ENCODE measurements around the gene CAPZB.
"Not testable (repeated sequence)": the region's sequence is repeated elsewhere in the genome, so short reads cannot be mapped to it uniquely, and the experiment has no call there.

CAPZB gene

GRCh38 chr1:19525607-19526545 lies 40.5 kb upstream of the CAPZB start:
- no peak overlapping the region for H3K4me3 ChIP-seq (replicated peaks in 1 of 2; ENCODE audit: low read depth in 2 of 2, low read length in 2 of 2)
- peak in 1 of 2 donors; percentile 25 for DNase-seq (ENCODE audit: low read depth in 2 of 2)
- TF ChIP-seq, protein P1, sequence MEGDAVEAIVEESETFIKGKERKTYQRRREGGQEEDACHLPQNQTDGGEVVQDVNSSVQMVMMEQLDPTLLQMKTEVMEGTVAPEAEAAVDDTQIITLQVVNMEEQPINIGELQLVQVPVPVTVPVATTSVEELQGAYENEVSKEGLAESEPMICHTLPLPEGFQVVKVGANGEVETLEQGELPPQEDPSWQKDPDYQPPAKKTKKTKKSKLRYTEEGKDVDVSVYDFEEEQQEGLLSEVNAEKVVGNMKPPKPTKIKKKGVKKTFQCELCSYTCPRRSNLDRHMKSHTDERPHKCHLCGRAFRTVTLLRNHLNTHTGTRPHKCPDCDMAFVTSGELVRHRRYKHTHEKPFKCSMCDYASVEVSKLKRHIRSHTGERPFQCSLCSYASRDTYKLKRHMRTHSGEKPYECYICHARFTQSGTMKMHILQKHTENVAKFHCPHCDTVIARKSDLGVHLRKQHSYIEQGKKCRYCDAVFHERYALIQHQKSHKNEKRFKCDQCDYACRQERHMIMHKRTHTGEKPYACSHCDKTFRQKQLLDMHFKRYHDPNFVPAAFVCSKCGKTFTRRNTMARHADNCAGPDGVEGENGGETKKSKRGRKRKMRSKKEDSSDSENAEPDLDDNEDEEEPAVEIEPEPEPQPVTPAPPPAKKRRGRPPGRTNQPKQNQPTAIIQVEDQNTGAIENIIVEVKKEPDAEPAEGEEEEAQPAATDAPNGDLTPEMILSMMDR (IDR thresholded peaks at IDR 0.05; ENCODE audit: low read depth, low read length) = no peak

DNA sequence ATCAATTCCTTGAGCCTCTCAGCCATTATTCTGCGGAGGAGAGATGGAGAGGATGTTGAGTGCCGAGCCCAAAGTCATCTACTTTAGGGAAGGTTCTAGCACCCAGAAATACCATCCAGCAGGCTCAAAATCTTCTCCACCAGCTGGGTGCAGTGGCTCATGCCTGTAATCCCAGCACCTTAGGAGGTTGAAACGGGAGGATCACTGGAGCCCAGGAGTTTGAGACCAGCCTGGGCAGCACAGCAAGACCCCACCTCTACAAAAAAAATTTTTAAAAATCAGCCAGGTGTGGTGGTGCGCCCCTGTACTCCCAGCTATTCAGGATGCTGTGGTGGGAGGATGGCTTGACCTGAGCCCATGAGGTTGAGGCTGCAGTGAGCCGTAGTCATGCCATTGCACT lies 39.5 kb upstream of the CAPZB start:
- no peak for DNase-seq (ENCODE audit: low read depth in 2 of 2)
- H3K4me3 ChIP-seq (replicated peaks in 1 of 2; ENCODE audit: low read depth in 2 of 2, low read length in 2 of 2) = no peak overlapping the region
- TF ChIP-seq, protein P1 (IDR thresholded peaks at IDR 0.05; ENCODE audit: low read depth, low read length) = no peak

GRCh38 chr1:19522570-19522969 lies 37.2 kb upstream of the CAPZB start:
- DNase-seq (ENCODE audit: low read depth in 2 of 2); H3K4me3 ChIP-seq (replicated peaks in 1 of 2; ENCODE audit: low read depth in 2 of 2, low read length in 2 of 2): not testable (repeated sequence)

DNA sequence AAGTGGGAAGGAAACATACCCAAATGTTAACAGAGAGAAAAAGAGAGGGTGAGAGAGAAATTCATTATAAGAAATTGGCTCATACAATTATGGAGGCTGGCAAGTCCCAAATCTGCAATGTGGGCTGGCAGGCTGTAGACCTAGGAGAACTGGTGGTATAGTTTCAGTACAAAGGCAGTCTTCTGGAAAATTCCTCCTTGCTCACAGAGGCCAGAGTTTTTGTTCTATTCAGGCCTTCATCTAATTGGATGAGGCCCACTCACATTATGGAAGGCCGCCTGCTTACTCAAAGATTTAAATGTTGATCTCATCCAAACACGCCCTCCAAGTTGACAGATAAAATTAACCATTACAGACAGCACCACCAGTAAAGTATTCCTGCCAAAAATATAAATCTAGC lies 36.1 kb upstream of the CAPZB start:
- TF ChIP-seq, protein P1 (IDR thresholded peaks at IDR 0.05; ENCODE audit: low read depth, low read length) = no peak
- no peak overlapping the region for H3K4me3 ChIP-seq (replicated peaks in 1 of 2; ENCODE audit: low read depth in 2 of 2, low read length in 2 of 2)
- DNase-seq (ENCODE audit: low read depth in 2 of 2) = no peak

GRCh38 chr1:19517017-19517416 lies 31.7 kb upstream of the CAPZB start:
- H3K4me3 ChIP-seq (replicated peaks in 1 of 2; ENCODE audit: low read depth in 2 of 2, low read length in 2 of 2) = no peak overlapping the region
- TF ChIP-seq, protein P1 (IDR thresholded peaks at IDR 0.05; ENCODE audit: low read depth, low read length) = no peak

GRCh38 chr1:19515201-19515600 lies 29.9 kb upstream of the CAPZB start:
- TF ChIP-seq, protein P1 (IDR thresholded peaks at IDR 0.05; ENCODE audit: low read depth, low read length) = no peak
- no peak for DNase-seq (ENCODE audit: low read depth in 2 of 2)
- H3K4me3 ChIP-seq (replicated peaks in 1 of 2; ENCODE audit: low read depth in 2 of 2, low read length in 2 of 2) = no peak overlapping the region

More at GRCh38 chr1:19517017-19517416, 31.7 kb upstream of the CAPZB start:
- DNase-seq (ENCODE audit: low read depth in 2 of 2) = no peak

GRCh38 chr1:19514391-19514831 lies 29.1 kb upstream of the CAPZB start:
- no peak overlapping the region for H3K4me3 ChIP-seq (replicated peaks in 1 of 2; ENCODE audit: low read depth in 2 of 2, low read length in 2 of 2)
- DNase-seq (ENCODE audit: low read depth in 2 of 2) = peak; percentile 90 to 94

More at GRCh38 chr1:19514391-19514831, 29.1 kb upstream of the CAPZB start:
- TF ChIP-seq, protein P1 (IDR thresholded peaks at IDR 0.05; ENCODE audit: low read depth, low read length) = no peak

Measured in cardiac fibroblast (primary cell).